Trophoblast cell (in vitro differentiated cells and primary cell): ENCODE results near the gene MYO15A.

Experiments
- DNase-seq, 2 donors: peaks; one replicate each; pipeline ENCODE4 v3.0.0-alpha.2; 2016
- H2AFZ ChIP-seq: 2 replicates; pipeline ENCODE4 v1.6.1; 2013; ENCODE audit warnings: low read length, moderate library complexity, mild to moderate bottlenecking; ENCODE audit not compliant: insufficient read depth, poor library complexity
- H2AK5ac ChIP-seq: 2 replicates; pipeline ENCODE4 v1.6.1; 2013; ENCODE audit warnings: mild to moderate bottlenecking, low read length
- H2BK120ac ChIP-seq: 2 replicates; pipeline ENCODE4 v1.6.1; 2013; ENCODE audit warnings: low read length, mild to moderate bottlenecking, moderate library complexity; ENCODE audit not compliant: insufficient read depth, poor library complexity
- H2BK12ac ChIP-seq: 2 replicates; pipeline ENCODE4 v1.6.1; 2013; ENCODE audit warnings: mild to moderate bottlenecking, low read length, moderate library complexity
- H2BK5ac ChIP-seq: 2 replicates; pipeline ENCODE4 v1.6.1; 2013; ENCODE audit warnings: low read length, low read depth, moderate library complexity, mild to moderate bottlenecking; ENCODE audit not compliant: poor library complexity
- H3K14ac ChIP-seq: 2 replicates; pipeline ENCODE4 v1.6.1; 2013; ENCODE audit warnings: mild to moderate bottlenecking, low read length
- H3K18ac ChIP-seq: 2 replicates; pipeline ENCODE4 v1.6.1; 2013; ENCODE audit warnings: mild to moderate bottlenecking, low read length
- H3K23ac ChIP-seq: 2 replicates; pipeline ENCODE4 v1.6.1; 2013; ENCODE audit warnings: low read length
- H3K27ac ChIP-seq: 2 replicates; pipeline ENCODE4 v1.5.1; 2013; ENCODE audit warnings: low read depth, mild to moderate bottlenecking, inconsistent platforms, low read length, moderate library complexity
- H3K27me3 ChIP-seq: 2 replicates; pipeline ENCODE4 v1.6.1; 2013; ENCODE audit warnings: inconsistent platforms, mild to moderate bottlenecking, low read length, moderate library complexity; ENCODE audit not compliant: insufficient read depth
- H3K36me3 ChIP-seq, 2 experiments: 1 replicate in 1 of 2; 2 replicates in 1 of 2; pipeline ENCODE4 v1.6.1; 2013; ENCODE audit warnings: low read length in 2 of 2, mild to moderate bottlenecking in 2 of 2, moderate library complexity in 1 of 2; ENCODE audit not compliant: insufficient read depth in 2 of 2, control insufficient read depth in 1 of 2
- H3K4ac ChIP-seq: 2 replicates; pipeline ENCODE4 v1.6.1; 2013; ENCODE audit warnings: low read depth, mild to moderate bottlenecking, low read length, moderate library complexity
- H3K4me1 ChIP-seq, 2 experiments: 1 replicate in 1 of 2; 2 replicates in 1 of 2; pipeline ENCODE4 v1.6.1; 2013; ENCODE audit warnings: low read length in 2 of 2, mild to moderate bottlenecking in 2 of 2, moderate library complexity in 1 of 2; ENCODE audit not compliant: insufficient read depth in 2 of 2, control insufficient read depth in 1 of 2
- H3K4me2 ChIP-seq: 2 replicates; pipeline ENCODE4 v1.6.1; 2013; ENCODE audit warnings: inconsistent platforms, mild to moderate bottlenecking, low read length, moderate library complexity
- H3K4me3 ChIP-seq: 2 replicates; pipeline ENCODE4 v1.5.1; 2013; ENCODE audit warnings: mild to moderate bottlenecking, low read depth, low read length, inconsistent platforms
- H3K79me1 ChIP-seq: one replicate; pipeline ENCODE4 v1.6.1; 2013; ENCODE audit warnings: low read length
- H3K79me2 ChIP-seq: 2 replicates; pipeline ENCODE4 v1.6.1; 2013; ENCODE audit warnings: low read length, mild to moderate bottlenecking; ENCODE audit not compliant: control insufficient read depth, insufficient read depth, poor library complexity
- H3K9ac ChIP-seq: 2 replicates; pipeline ENCODE4 v1.6.1; 2013; ENCODE audit warnings: mild to moderate bottlenecking, low read length
- H3K9me3 ChIP-seq: 2 replicates; pipeline ENCODE4 v1.6.1; 2013; ENCODE audit warnings: low read depth, mild to moderate bottlenecking, control low read depth, inconsistent platforms, low read length; ENCODE audit not compliant: insufficient read depth
- H4K12ac ChIP-seq: 2 replicates; pipeline ENCODE4 v1.6.1; 2013; ENCODE audit warnings: low read depth, mild to moderate bottlenecking, low read length, moderate library complexity
- H4K8ac ChIP-seq: 2 replicates; pipeline ENCODE4 v1.6.1; 2013; ENCODE audit warnings: low read depth, mild to moderate bottlenecking, low read length, moderate library complexity
- H4K91ac ChIP-seq: one replicate; pipeline ENCODE4 v1.6.1; 2013; ENCODE audit warnings: low read depth, mild to moderate bottlenecking, low read length, moderate library complexity
- WGBS: extraction: QIAGEN DNeasy Blood & Tissue Kit; methylation state at CpG from one replicate; pipeline ENCODE4 v1.1.7; 2013; ENCODE audit warnings: missing lambda C conversion rate; ENCODE audit not compliant: insufficient read length, insufficient coverage; ENCODE audit errors: extremely low coverage; 5-methylcytosine and 5-hydroxymethylcytosine counted together

Gene MYO15A

DNA sequence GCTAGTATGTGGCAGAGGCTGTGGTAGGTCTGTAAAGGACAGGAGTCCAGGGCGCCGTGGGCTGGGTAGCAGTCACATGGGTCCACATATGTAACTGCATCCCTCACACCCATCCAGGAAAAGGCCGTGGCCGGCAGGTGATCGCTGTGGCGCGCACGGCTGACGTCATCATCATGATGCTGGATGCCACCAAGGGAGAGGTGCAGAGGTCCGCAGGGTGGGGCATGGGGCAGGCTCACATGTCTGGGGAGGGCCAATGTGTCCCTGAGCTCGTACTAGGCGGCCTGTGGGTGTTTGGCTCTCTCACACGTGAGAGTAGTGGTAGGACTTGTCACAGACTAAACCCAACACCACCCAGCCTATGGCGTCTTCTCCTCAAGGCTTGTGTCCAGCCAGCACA lies 9.0 kb upstream of the MYO15A start:
- H3K36me3 ChIP-seq = peaks cover 75 to 77% of the 10 kb centered on the region in 2 experiments
- H2BK5ac ChIP-seq = no peak overlapping the region
- no peak overlapping the region for H3K18ac ChIP-seq
- H3K23ac ChIP-seq = no peak overlapping the region
- no peak overlapping the region for H3K27ac ChIP-seq
- H2AK5ac ChIP-seq = no peak overlapping the region
- H3K4ac ChIP-seq = no peak overlapping the region
- H4K12ac ChIP-seq = no peak overlapping the region
- H2AFZ ChIP-seq = no peak overlapping the region
- DNase-seq = no peak
- H3K4me1 ChIP-seq = no peaks in the 10 kb centered on the region
- H3K79me1 ChIP-seq = no peaks in the 10 kb centered on the region
- no peak overlapping the region for H3K14ac ChIP-seq
- WGBS = no CpG with 5 or more reads among the region's 14 CpGs
- H4K8ac ChIP-seq = no peak overlapping the region
- H3K9ac ChIP-seq = no peak overlapping the region
- no peak overlapping the region for H4K91ac ChIP-seq
- no peaks in the 10 kb centered on the region for H3K79me2 ChIP-seq
- no peaks in the 10 kb centered on the region for H3K9me3 ChIP-seq
- no peaks in the 10 kb centered on the region for H3K27me3 ChIP-seq
- H3K4me2 ChIP-seq = no peak overlapping the region
- H2BK120ac ChIP-seq = no peak overlapping the region
- no peak overlapping the region for H2BK12ac ChIP-seq
- no peak overlapping the region for H3K4me3 ChIP-seq

DNA sequence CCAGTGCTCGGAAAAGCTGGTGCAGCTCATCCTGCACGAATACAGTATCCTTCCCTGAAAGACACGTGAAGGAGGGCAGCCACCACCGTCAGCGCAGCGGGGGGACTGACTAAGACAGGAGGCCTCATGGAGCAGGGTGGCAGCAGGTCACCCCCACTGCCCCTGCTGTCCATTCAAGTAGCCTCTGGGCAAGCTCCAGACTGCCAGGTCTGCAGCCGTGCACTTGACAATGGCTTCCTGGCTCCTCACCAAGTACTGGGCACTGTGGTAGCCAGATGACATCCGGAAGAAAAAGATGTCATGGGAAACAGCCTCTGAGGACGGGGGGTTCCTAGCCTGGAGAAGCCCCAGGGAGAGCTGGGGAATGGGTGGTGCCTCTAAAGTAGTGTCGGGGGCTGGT lies 7.9 kb upstream of the MYO15A start:
- peaks cover 83 to 86% of the 10 kb centered on the region in 2 experiments for H3K36me3 ChIP-seq
- no peak overlapping the region for H3K4me3 ChIP-seq
- H2AK5ac ChIP-seq = no peak overlapping the region
- no peak overlapping the region for H2BK5ac ChIP-seq
- H3K79me2 ChIP-seq = no peaks in the 10 kb centered on the region
- H2BK12ac ChIP-seq = no peak overlapping the region
- no peaks in the 10 kb centered on the region for H3K4me1 ChIP-seq
- no peaks in the 10 kb centered on the region for H3K79me1 ChIP-seq
- no CpG with 5 or more reads among the region's 10 CpGs for WGBS
- H3K9me3 ChIP-seq = no peaks in the 10 kb centered on the region
- H3K27me3 ChIP-seq = no peaks in the 10 kb centered on the region
- H4K8ac ChIP-seq = no peak overlapping the region
- no peak overlapping the region for H3K14ac ChIP-seq
- no peak overlapping the region for H3K4me2 ChIP-seq
- no peak overlapping the region for H3K23ac ChIP-seq
- H3K27ac ChIP-seq = no peak overlapping the region
- no peak overlapping the region for H2AFZ ChIP-seq
- no peak overlapping the region for H4K91ac ChIP-seq
- no peak for DNase-seq
- no peak overlapping the region for H3K9ac ChIP-seq
- H3K18ac ChIP-seq = no peak overlapping the region
- H4K12ac ChIP-seq = no peak overlapping the region
- no peak overlapping the region for H3K4ac ChIP-seq
- no peak overlapping the region for H2BK120ac ChIP-seq

DNA sequence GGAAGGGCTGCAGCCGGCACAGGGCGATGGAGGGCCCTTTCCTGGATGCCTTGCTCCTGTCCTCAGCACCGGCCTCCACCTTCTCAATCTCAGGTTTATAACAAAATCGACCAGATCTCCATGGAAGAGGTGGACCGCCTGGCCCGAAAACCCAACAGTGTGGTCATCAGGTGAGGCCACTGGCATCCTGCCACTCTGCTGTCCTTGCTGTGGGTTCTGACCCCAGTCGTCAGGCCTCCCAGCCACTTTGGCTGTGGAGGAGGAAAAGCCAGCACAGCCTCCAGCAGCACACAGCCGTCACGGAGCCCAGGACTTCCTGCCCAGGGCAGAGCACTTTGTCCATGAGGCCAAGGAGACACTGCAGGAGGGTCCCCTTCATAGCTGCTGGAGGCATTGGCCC lies 6.7 kb upstream of the MYO15A start:
- Histone ChIP-seq H3K27ac (no peak overlapping the region), H3K27me3 (no peaks in the 10 kb centered on the region), H3K79me1 (no peaks in the 10 kb centered on the region), H3K4me3 (no peak overlapping the region), H3K4me1 (no peaks in the 10 kb centered on the region), H3K18ac (no peak overlapping the region), H3K9me3 (no peaks in the 10 kb centered on the region), H3K4ac (no peak overlapping the region), H2AFZ (no peak overlapping the region), H2BK5ac (no peak overlapping the region), H3K79me2 (no peaks in the 10 kb centered on the region), H3K9ac (no peak overlapping the region), H3K14ac (no peak overlapping the region), H4K12ac (no peak overlapping the region), H4K91ac (no peak overlapping the region), H4K8ac (no peak overlapping the region), H3K4me2 (no peak overlapping the region), H3K36me3 (peaks cover 87 to 90% of the 10 kb centered on the region in 2 experiments), H3K23ac (no peak overlapping the region), H2BK12ac (no peak overlapping the region), H2AK5ac (no peak overlapping the region), H2BK120ac (no peak overlapping the region)
- WGBS = no CpG with 5 or more reads among the region's 9 CpGs
- no peak for DNase-seq

DNA sequence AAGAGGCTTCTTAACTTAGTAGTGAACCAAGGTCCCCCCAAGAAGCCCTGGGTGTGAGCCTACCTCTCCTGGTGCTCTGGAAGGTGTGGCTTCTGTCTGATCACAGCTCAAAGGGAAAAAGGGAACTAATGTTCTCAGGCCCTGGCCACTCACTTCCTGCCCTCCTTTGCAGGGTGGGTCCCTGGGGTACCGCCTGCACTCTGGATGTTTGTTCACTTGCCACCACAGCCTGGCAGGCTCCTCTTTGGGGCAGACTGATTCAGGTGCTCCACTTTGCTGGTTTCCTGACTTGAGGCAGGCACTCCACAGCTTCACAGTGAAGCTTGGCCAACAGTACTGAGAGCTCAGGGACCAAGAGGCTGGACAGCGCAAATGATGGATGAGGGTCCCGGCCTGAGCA lies 5.9 kb upstream of the MYO15A start:
- no peak overlapping the region for H2BK5ac ChIP-seq
- no peak overlapping the region for H3K14ac ChIP-seq
- no peaks in the 10 kb centered on the region for H3K27me3 ChIP-seq
- no peak overlapping the region for H3K27ac ChIP-seq
- H3K18ac ChIP-seq = no peak overlapping the region
- no peaks in the 10 kb centered on the region for H3K4me1 ChIP-seq
- H3K23ac ChIP-seq = no peak overlapping the region
- H3K36me3 ChIP-seq = peaks cover 85 to 86% of the 10 kb centered on the region in 2 experiments
- no peak for DNase-seq
- H3K9ac ChIP-seq = no peak overlapping the region
- H2AFZ ChIP-seq = no peak overlapping the region
- no peak overlapping the region for H3K4me2 ChIP-seq
- no peak overlapping the region for H3K4ac ChIP-seq
- no peak overlapping the region for H2BK120ac ChIP-seq
- WGBS = no CpG with 5 or more reads among the region's 3 CpGs
- no peak overlapping the region for H3K4me3 ChIP-seq
- no peaks in the 10 kb centered on the region for H3K79me2 ChIP-seq
- H3K79me1 ChIP-seq = no peaks in the 10 kb centered on the region
- H3K9me3 ChIP-seq = peaks cover 2% of the 10 kb centered on the region
- H2AK5ac ChIP-seq = no peak overlapping the region
- no peak overlapping the region for H4K91ac ChIP-seq
- H2BK12ac ChIP-seq = no peak overlapping the region
- H4K8ac ChIP-seq = no peak overlapping the region
- H4K12ac ChIP-seq = no peak overlapping the region
